OCI-LY7 (cell line): Measurements from ENCODE around the gene NCKAP5.

Experiments used
- CTCF ChIP-seq: fragments of 200-600 bp; sonication (generic); conservative IDR thresholded peaks from 2 replicates; pipeline ENCODE4 v1.5.1; 2014; ENCODE audit warnings: mild to moderate bottlenecking, antibody characterized with exemption, low read length, moderate library complexity, mixed read lengths
- EZH2phosphoT487 ChIP-seq: fragments of 200-600 bp; sonication (generic); IDR thresholded peaks from 2 replicates; pipeline ENCODE4 v1.6.1; 2018; ENCODE audit warnings: low read depth, borderline replicate concordance, mild to moderate bottlenecking, mixed run types, antibody characterized with exemption, low read length, moderate library complexity, mixed read lengths

- TF ChIP-seq CTCF (no peak), EZH2phosphoT487 (no peak)
Observed at GRCh38 chr2:133588144-133588543, 19.9 kb upstream of the NCKAP5 start.
